ENCODE data around the gene LGALS8.

GRCh38 chr1:236520445-236521005 is 3.3 kb upstream of the LGALS8 start:
- TF ChIP-seq CTCF (conservative IDR thresholded peaks at IDR 0.05): no peak
- TF ChIP-seq ZFX (IDR thresholded peaks at IDR 0.05): no peak
